Activated naive CD8-positive, alpha-beta T cell treated with anti-CD3 and anti-CD28 coated beads for 36 hours (primary cell): ENCODE results near the gene KCNS1. TPM values are rescaled to one million over a fixed set of nuclear protein-coding genes. Genes with fewer than 3 reads are reported as not detected.
"Not testable (repeated sequence)": the region's sequence is repeated elsewhere in the genome, so short reads cannot be mapped to it uniquely, and the experiment has no call there.

Experiments
- DNase-seq: peaks from one replicate; pipeline ENCODE4 v3.0.0; 2021
- H3K27ac Mint-ChIP-seq: one replicate; pipeline ENCODE4 v1.8.0; 2022; ENCODE audit warnings: mild to moderate bottlenecking, moderate library complexity, mixed read lengths
- H3K27me3 Mint-ChIP-seq: one replicate; pipeline ENCODE4 v1.8.0; 2022; ENCODE audit warnings: mild to moderate bottlenecking, mixed read lengths
- H3K36me3 Mint-ChIP-seq: one replicate; pipeline ENCODE4 v1.8.0; 2021; ENCODE audit warnings: mild to moderate bottlenecking, mixed read lengths
- H3K4me1 Mint-ChIP-seq: one replicate; pipeline ENCODE4 v1.8.0; 2021; ENCODE audit warnings: mixed read lengths
- H3K4me3 Mint-ChIP-seq: one replicate; pipeline ENCODE4 v1.8.0; 2022; ENCODE audit warnings: mild to moderate bottlenecking, moderate library complexity, mixed read lengths
- H3K9me3 Mint-ChIP-seq: one replicate; pipeline ENCODE4 v1.8.0; 2022; ENCODE audit warnings: mixed read lengths
- total RNA-seq, 2 experiments: library from RNA; stranded (reverse); gene quantifications; one replicate each; pipeline ENCODE4 v1.2.3, GENCODE V29; 2021

The KCNS1 gene, protein sequence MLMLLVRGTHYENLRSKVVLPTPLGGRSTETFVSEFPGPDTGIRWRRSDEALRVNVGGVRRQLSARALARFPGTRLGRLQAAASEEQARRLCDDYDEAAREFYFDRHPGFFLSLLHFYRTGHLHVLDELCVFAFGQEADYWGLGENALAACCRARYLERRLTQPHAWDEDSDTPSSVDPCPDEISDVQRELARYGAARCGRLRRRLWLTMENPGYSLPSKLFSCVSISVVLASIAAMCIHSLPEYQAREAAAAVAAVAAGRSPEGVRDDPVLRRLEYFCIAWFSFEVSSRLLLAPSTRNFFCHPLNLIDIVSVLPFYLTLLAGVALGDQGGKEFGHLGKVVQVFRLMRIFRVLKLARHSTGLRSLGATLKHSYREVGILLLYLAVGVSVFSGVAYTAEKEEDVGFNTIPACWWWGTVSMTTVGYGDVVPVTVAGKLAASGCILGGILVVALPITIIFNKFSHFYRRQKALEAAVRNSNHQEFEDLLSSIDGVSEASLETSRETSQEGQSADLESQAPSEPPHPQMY
- total RNA-seq = under 1 TPM; 0.56 to 0.70 TPM

GRCh38 chr20:45100563-45101245, at the start of gene KCNS1:
TSS of gene KCNS1 (minus strand) at chr20:45101127. CDS start at chr20:45099236, 1,891 bp downstream.
- Mint-ChIP-seq H3K4me1 (peaks cover 15% of the 10 kb centered on the region), H3K27ac (no peak within 1 kb of the TSS), H3K9me3 (no peaks in the 10 kb centered on the region), H3K36me3 (no peaks in the 10 kb centered on the region), H3K27me3 (peaks cover 60% of the 10 kb centered on the region), H3K4me3 (peak within 1 kb of the TSS; percentile 22)
- DNase-seq = no peak

- no peaks in the 10 kb centered on the region for H3K36me3 Mint-ChIP-seq
- H3K27ac Mint-ChIP-seq = no peak overlapping the region
- H3K4me1 Mint-ChIP-seq = no peaks in the 10 kb centered on the region
- no peak for DNase-seq
- H3K4me3 Mint-ChIP-seq = no peak overlapping the region
- H3K9me3 Mint-ChIP-seq = no peaks in the 10 kb centered on the region
- peaks cover 27% of the 10 kb centered on the region for H3K27me3 Mint-ChIP-seq
Observed at GRCh38 chr20:45149062-45149461, 48.1 kb upstream of the KCNS1 start.

DNA sequence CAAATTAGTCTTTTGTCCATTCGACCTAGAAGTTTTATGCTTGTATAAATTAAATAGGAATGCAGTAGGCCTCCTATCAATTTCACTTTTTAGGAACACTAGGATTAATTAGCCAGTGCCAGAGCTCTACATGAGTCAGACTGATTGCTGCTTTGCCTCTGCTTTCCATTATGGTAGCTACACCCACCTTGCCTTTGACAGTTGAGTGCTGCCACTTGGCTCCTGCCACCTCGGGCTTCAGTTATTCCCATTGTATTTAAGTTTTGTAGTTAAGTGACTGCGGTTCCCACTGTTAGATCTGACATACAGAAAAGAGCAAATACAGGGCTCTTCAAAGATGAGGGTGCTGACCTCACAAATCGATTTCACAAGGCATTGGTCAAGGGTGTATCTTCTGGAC, 39.9 kb upstream of the KCNS1 start:
- H3K27ac Mint-ChIP-seq = no peak overlapping the region
- H3K36me3 Mint-ChIP-seq = no peaks in the 10 kb centered on the region
- peaks cover 15% of the 10 kb centered on the region for H3K27me3 Mint-ChIP-seq
- H3K4me1 Mint-ChIP-seq = no peaks in the 10 kb centered on the region
- DNase-seq = no peak
- H3K4me3 Mint-ChIP-seq = no peak overlapping the region
- no peaks in the 10 kb centered on the region for H3K9me3 Mint-ChIP-seq

- H3K4me3 Mint-ChIP-seq, H3K9me3 Mint-ChIP-seq, DNase-seq, H3K36me3 Mint-ChIP-seq, H3K27ac Mint-ChIP-seq, H3K4me1 Mint-ChIP-seq: not testable (repeated sequence)
- H3K27me3 Mint-ChIP-seq = peaks cover 12% of the 10 kb centered on the region
Observed at GRCh38 chr20:45139733-45140375, 38.9 kb upstream of the KCNS1 start.

GRCh38 chr20:45138561-45139300, 37.8 kb upstream of the KCNS1 start:
- H3K27ac Mint-ChIP-seq = no peak overlapping the region

GRCh38 chr20:45136911-45137310, 36.0 kb upstream of the KCNS1 start:
- H3K36me3 Mint-ChIP-seq = no peaks in the 10 kb centered on the region
- peaks cover 20% of the 10 kb centered on the region for H3K27me3 Mint-ChIP-seq
- no peak for DNase-seq
- no peaks in the 10 kb centered on the region for H3K9me3 Mint-ChIP-seq
- no peak overlapping the region for H3K4me3 Mint-ChIP-seq
- no peak overlapping the region for H3K27ac Mint-ChIP-seq
- H3K4me1 Mint-ChIP-seq = no peaks in the 10 kb centered on the region

More at GRCh38 chr20:45138561-45139300, 37.8 kb upstream of the KCNS1 start:
- Mint-ChIP-seq H3K9me3 (no peaks in the 10 kb centered on the region), H3K4me1 (no peaks in the 10 kb centered on the region), H3K4me3 (no peak overlapping the region), H3K36me3 (no peaks in the 10 kb centered on the region), H3K27me3 (peaks cover 11% of the 10 kb centered on the region)
- DNase-seq = peak; percentile 80

DNA sequence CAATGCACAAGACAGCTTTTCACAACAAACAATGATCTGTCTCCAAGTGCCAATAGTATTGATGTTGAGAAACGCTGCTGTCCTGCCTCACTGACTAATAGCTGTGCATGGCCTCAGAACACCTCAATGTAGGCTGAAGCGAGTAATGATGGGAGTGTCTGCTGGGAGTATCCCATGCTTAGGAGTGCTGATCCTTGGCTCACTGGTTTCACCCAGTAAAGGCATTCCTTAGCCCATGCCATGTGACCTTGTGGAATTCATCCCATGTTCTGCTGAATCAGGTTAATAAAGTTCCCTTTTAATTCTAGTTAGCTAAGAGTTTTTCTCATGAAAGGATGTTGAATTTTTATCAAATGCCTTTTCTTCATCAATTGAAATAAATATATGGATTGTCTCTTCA, 27.2 kb upstream of the KCNS1 start:
- Mint-ChIP-seq H3K4me3 (no peak overlapping the region), H3K4me1 (no peaks in the 10 kb centered on the region), H3K9me3 (no peaks in the 10 kb centered on the region), H3K36me3 (no peaks in the 10 kb centered on the region), H3K27ac (no peak overlapping the region), H3K27me3 (peaks cover 42% of the 10 kb centered on the region)
- DNase-seq = no peak

- H3K4me1 Mint-ChIP-seq = no peaks in the 10 kb centered on the region
- peaks cover 38% of the 10 kb centered on the region for H3K27me3 Mint-ChIP-seq
- no peak within 1 kb of the TSS for H3K27ac Mint-ChIP-seq
- no peaks in the 10 kb centered on the region for H3K9me3 Mint-ChIP-seq
- no peak within 1 kb of the TSS for H3K4me3 Mint-ChIP-seq
- H3K36me3 Mint-ChIP-seq = no peaks in the 10 kb centered on the region
- no peak for DNase-seq
Observed at GRCh38 chr20:45124365-45124764, 23.4 kb upstream of the KCNS1 start, which contains the start of gene WFDC12. TSS of gene WFDC12 (minus strand) at chr20:45124465. CDS start at chr20:45124447, 18 bp downstream.

- Mint-ChIP-seq H3K4me1 (no peaks in the 10 kb centered on the region), H3K27ac (no peak overlapping the region), H3K9me3 (no peaks in the 10 kb centered on the region), H3K36me3 (no peaks in the 10 kb centered on the region), H3K4me3 (no peak overlapping the region), H3K27me3 (peaks cover 34% of the 10 kb centered on the region)
- DNase-seq = no peak
Observed at GRCh38 chr20:45121388-45121787, 20.5 kb upstream of the KCNS1 start.

GRCh38 chr20:45119556-45120266, 18.8 kb upstream of the KCNS1 start:
- Mint-ChIP-seq H3K27me3 (peaks cover 26% of the 10 kb centered on the region), H3K4me3 (no peak overlapping the region), H3K36me3 (no peaks in the 10 kb centered on the region), H3K4me1 (peaks cover 6% of the 10 kb centered on the region), H3K27ac (no peak overlapping the region), H3K9me3 (no peaks in the 10 kb centered on the region)
- no peak for DNase-seq

DNA sequence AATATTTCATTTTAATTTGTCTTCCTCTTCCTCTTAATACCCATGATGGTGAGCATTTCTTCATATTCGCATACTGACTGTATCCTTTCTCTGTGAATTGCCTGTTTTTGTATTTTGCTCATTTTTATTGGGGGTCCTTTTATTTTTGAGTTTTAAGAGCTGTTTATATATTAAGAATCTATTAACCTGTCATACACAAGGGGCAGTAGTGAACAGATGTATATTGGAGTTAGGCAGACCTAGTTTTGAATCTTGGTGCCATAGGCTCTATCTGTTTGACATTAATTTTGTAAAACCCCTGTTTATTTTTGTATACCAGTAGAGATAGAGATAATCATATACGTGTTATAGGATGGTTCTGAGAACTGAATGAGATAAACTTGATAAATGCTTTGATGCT, 17.1 kb upstream of the KCNS1 start:
- H3K36me3 Mint-ChIP-seq = no peaks in the 10 kb centered on the region
- H3K4me1 Mint-ChIP-seq = peaks cover 8% of the 10 kb centered on the region
- no peaks in the 10 kb centered on the region for H3K9me3 Mint-ChIP-seq
- H3K27ac Mint-ChIP-seq = no peak overlapping the region
- H3K27me3 Mint-ChIP-seq = peaks cover 25% of the 10 kb centered on the region
- H3K4me3 Mint-ChIP-seq = no peak overlapping the region
- DNase-seq = no peak

DNA sequence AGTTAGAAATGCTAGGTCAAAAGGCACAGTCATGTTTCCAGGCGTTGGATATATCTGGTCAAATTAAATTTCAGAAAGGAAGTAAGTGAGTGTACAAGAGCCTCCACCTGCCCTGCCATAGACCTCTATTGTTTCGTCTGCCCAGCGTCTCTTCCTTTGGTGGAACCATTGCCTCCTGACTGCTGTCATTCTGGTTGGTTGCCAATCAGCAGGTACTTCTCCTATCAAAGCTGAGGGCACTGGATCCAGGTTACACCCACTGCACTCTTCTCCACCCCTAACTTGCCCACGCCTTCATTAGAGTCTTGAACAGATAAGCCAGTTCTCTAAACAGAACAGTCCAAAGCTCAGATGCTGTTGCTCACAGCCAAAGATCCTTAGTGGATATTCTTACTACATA, 16.7 kb upstream of the KCNS1 start:
- Mint-ChIP-seq H3K27me3 (peaks cover 25% of the 10 kb centered on the region), H3K4me1 (peaks cover 8% of the 10 kb centered on the region), H3K36me3 (no peaks in the 10 kb centered on the region), H3K9me3 (no peaks in the 10 kb centered on the region), H3K4me3 (no peak overlapping the region), H3K27ac (no peak overlapping the region)
- no peak for DNase-seq

DNA sequence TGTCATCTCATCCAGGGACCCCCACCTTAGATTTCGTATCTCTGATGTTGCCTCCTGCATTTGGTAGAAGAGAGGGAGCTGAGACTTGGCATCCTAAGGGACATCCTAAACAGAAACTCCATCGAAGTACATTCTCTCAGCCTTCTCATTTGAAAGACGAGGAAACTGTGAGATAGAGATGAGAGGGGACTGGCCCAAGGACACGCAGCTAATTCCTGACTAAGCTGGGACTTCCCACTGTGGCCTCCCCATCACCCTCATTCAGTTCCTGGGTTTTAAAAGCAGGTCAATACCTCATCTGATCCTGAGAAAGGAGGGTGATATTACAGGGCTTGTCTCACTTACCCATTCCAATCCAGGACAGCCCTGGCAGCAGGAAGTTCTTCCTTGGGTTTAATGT, 14.9 kb upstream of the KCNS1 start:
- DNase-seq = no peak
- Mint-ChIP-seq H3K36me3 (no peaks in the 10 kb centered on the region), H3K27me3 (peaks cover 19% of the 10 kb centered on the region)

DNA sequence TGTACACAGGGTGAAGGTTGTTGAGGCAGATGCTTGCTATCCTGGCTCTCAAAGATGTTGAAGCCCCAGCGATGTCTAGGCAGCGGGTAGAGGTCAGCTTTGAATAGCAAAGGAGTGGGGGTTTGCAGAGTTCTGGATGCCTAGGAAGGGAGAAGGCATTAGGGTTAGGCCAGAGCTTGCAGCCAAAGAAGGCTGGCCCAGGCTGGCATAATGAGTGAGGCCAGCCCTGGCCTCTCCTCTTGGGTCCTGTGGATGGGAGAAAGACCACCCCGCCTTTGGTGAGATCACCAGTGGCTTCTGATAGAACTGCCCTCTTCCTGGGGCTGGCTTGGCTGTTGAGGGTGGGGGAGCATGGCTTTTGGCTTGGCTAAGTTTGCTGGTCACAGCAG, 14.5 kb upstream of the KCNS1 start:
- Mint-ChIP-seq H3K27ac (no peak overlapping the region), H3K4me3 (no peak overlapping the region), H3K27me3 (peaks cover 17% of the 10 kb centered on the region), H3K4me1 (peaks cover 8% of the 10 kb centered on the region), H3K36me3 (no peaks in the 10 kb centered on the region), H3K9me3 (no peaks in the 10 kb centered on the region)
- no peak for DNase-seq

More for the DNA sequence above, 14.9 kb upstream of the KCNS1 start:
- Mint-ChIP-seq H3K9me3 (no peaks in the 10 kb centered on the region), H3K27ac (no peak overlapping the region), H3K4me3 (no peak overlapping the region), H3K4me1 (peaks cover 8% of the 10 kb centered on the region)
